Breast epithelium (tissue), 3 donors: ENCODE measurements around the gene PAM16.

Source experiments
- CTCF ChIP-seq, 3 donors: fragments of 450-650 bp; IDR thresholded peaks; one replicate each; pipeline ENCODE4 v1.5.1; 2016 to 2017; ENCODE audit warnings: antibody characterized with exemption in 3 of 3, mild to moderate bottlenecking in 3 of 3, moderate library complexity in 3 of 3
- POLR2A ChIP-seq: fragments of 450-650 bp; IDR thresholded peaks from one replicate; pipeline ENCODE4 v1.6.1; 2016; ENCODE audit warnings: antibody characterized with exemption, mild to moderate bottlenecking, moderate library complexity

- no peak for TF ChIP-seq CTCF (IDR thresholded peaks at IDR 0.05)
- no peak for TF ChIP-seq POLR2A
Observed at GRCh38 chr16:4381072-4381934, 30.2 kb upstream of the PAM16 start.
